Bronchial epithelial cell (primary cell): ENCODE results near the gene IL19. TPM values are rescaled to one million over a fixed set of nuclear protein-coding genes. Genes with fewer than 3 reads are reported as not detected.

Source experiments
- DNase-seq: peaks from one replicate; pipeline ENCODE4 v3.0.0-alpha.2; 2010; ENCODE audit warnings: low read depth
- FAIRE-seq: peaks from 2 replicates; lab custom pipeline; 2011; peaks lifted over from hg19 to GRCh38; lab: Jason Lieb, UNC
- H3K27me3 ChIP-seq: 2 replicates; pipeline ENCODE4 v1.5.1; 2011; ENCODE audit warnings: low read length; ENCODE audit not compliant: control insufficient read depth, insufficient read depth
- H3K36me3 ChIP-seq: 2 replicates; pipeline ENCODE4 v1.5.1; 2011; ENCODE audit warnings: low read length; ENCODE audit not compliant: control insufficient read depth, insufficient read depth
- H3K4me3 ChIP-seq: 2 replicates; pipeline ENCODE4 v1.5.1; 2011; ENCODE audit warnings: mild to moderate bottlenecking, low read depth, low read length, control low read depth
- total RNA-seq: library from RNA; depleted of rRNA; stranded (reverse); fragments of >200 nt; gene quantifications from 2 replicates; pipeline ENCODE4 v1.2.1, GENCODE V29; 2014
- TF ChIP-seq, protein P1 (sequence below): IDR thresholded peaks from 2 replicates; pipeline ENCODE4 v1.5.1; 2011; ENCODE audit warnings: mild to moderate bottlenecking, moderate library complexity, low read length, control low read depth, inconsistent platforms; ENCODE audit not compliant: insufficient read depth, severe bottlenecking

Gene IL19
- total RNA-seq, 1 donor from 2014 or later, result not detected

DNA sequence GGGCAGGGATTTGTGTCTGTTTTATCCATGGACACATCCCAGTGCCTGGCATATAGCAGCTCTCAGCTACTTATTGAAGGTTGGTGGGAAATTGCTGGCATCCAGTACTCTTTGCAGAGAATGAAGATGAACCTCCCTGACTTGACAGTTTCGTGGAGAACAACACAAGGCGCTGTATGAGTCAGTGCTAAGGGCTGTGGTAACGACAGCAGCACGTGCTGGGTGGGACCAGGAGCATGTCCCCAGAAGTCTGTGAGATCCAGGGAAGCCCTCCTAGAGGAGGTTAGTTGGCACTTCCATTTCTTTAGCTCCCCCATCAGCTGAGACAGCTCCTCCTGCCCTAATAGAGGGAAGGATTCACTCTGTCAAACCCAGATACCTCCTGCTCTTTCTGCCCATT is 25.9 kb upstream of the IL19 start:
- TF ChIP-seq, protein P1, sequence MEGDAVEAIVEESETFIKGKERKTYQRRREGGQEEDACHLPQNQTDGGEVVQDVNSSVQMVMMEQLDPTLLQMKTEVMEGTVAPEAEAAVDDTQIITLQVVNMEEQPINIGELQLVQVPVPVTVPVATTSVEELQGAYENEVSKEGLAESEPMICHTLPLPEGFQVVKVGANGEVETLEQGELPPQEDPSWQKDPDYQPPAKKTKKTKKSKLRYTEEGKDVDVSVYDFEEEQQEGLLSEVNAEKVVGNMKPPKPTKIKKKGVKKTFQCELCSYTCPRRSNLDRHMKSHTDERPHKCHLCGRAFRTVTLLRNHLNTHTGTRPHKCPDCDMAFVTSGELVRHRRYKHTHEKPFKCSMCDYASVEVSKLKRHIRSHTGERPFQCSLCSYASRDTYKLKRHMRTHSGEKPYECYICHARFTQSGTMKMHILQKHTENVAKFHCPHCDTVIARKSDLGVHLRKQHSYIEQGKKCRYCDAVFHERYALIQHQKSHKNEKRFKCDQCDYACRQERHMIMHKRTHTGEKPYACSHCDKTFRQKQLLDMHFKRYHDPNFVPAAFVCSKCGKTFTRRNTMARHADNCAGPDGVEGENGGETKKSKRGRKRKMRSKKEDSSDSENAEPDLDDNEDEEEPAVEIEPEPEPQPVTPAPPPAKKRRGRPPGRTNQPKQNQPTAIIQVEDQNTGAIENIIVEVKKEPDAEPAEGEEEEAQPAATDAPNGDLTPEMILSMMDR, result no peak
- H3K27me3 ChIP-seq, result no peaks in the 10 kb centered on the region
- H3K36me3 ChIP-seq, result no peaks in the 10 kb centered on the region
- no peak for FAIRE-seq
- no peak for DNase-seq
- no peak overlapping the region for H3K4me3 ChIP-seq

DNA sequence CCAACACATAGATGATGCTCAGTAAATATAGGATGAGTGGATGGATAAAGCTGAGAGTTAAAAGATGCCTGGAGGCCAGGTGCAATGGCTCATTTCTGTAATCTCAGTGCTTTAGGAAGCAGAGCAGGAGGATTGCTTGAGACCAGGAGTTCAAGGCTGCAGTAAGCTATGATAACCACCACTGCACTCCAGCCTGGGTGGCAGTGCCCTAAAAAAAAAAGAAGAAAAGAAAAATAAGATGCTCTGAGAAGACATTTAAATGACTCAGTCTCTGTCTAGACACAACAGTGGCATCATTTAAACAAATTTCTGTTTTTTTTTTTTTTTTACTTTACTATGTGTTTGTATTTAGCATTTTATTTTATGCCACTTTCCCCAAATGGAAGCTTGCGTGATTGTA is 25.3 kb upstream of the IL19 start:
- H3K36me3 ChIP-seq, result no peaks in the 10 kb centered on the region
- TF ChIP-seq, protein P1, result no peak
- no peak overlapping the region for H3K4me3 ChIP-seq
- FAIRE-seq, result no peak
- no peaks in the 10 kb centered on the region for H3K27me3 ChIP-seq
- no peak for DNase-seq

DNA sequence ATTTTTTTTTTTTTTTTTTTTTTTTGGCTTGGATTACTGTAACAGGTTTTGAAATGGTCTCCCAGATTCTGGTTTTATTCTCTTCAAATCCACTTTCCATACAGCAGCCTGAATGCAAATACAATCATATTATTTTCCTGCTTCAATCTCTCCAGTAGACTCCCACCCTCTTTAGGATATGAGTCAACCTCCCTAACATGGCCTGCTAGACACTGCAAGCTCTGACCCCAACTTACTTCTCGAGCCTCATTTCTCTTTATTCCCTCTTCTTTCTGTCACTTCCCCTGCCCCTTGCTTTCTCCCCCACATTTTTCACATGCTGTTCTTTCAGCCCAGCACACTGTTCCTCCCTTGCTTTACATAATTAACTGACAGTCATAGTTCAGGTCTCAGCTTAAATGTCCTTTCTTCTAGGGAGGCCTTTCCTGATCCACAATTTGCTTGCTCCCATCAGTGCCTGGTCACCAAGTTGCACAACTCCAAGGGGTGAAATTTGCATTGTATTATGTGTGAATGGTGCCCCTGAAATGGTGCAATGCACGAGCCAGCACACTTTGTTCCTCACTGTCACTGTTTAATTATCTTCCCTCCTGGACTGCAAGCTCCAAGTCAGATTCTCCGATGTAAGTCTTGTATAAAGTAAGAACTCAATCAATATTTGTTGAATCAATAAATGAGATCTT is 22.1 kb upstream of the IL19 start:
- TF ChIP-seq, protein P1, result no peak
- DNase-seq (no peak), FAIRE-seq (no peak)
- Histone ChIP-seq H3K27me3 (no peaks in the 10 kb centered on the region), H3K36me3 (no peaks in the 10 kb centered on the region), H3K4me3 (no peak overlapping the region)

DNA sequence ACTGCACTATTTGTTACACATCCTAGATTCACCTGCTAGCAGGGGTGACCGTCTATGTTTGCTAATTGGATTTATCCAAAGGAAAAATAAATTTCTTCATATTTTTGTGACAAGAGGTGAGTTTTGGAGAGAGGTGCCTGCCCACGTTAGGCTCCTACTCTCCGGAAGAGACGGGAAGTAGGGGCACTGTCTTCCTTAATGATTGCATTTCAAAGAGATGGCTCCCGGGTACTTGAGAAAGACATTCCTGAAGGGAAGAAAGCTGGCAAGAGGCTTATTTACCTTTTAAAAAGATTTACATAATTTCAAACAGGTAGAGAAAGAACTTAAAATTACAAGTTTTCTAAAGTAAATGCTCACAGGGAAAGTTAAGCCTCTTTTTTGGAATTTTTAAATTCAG is 18.7 kb upstream of the IL19 start:
- DNase-seq (no peak), FAIRE-seq (no peak)
- Histone ChIP-seq H3K27me3 (no peaks in the 10 kb centered on the region), H3K36me3 (no peaks in the 10 kb centered on the region), H3K4me3 (no peak overlapping the region)
- TF ChIP-seq, protein P1, result no peak

DNA sequence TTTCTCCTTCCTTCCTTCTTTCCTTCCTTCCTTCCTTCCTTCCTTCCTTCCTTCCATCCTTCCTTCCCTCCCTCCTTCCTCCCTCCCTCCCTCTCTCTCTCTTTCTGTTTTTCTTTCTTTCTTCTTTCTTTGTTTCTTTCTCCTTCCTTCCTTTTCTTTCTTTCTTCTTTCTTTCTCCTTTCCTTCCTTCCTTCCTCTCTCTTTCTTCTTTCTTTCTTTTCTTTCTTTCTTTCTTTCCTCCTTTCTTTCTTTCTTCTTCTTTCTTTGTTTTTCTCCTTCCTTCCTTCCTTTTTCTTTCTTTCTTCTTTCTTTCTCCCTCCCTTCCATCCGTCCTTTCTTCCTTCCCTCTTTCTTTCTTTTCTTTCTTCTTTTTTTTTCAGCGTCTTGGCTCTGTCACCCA is 18.1 kb upstream of the IL19 start:
- Histone ChIP-seq H3K36me3 (no peaks in the 10 kb centered on the region), H3K4me3 (no peak overlapping the region), H3K27me3 (no peaks in the 10 kb centered on the region)
- TF ChIP-seq, protein P1, result no peak
- no peak for DNase-seq
- no peak for FAIRE-seq

DNA sequence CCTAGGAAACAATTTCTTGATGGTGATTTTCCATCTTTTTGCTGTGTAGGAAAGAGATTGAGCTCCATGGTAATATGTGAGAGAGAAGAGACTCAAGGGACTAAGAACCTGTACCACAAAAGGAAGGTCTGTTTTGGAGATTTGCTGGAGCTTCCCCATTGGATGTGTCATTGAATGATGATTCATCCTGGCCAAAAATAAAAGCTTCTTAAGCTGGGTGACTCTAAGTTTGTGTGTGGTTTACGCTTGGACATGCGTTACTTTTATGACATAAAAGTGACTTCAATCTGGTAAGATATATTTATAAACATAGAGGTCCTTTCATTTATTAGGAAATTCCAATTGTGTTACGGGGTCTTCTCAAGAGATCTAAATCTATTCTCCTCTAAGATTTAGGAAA is 17.4 kb upstream of the IL19 start:
- Histone ChIP-seq H3K4me3 (no peak overlapping the region), H3K27me3 (no peaks in the 10 kb centered on the region), H3K36me3 (no peaks in the 10 kb centered on the region)
- TF ChIP-seq, protein P1, result no peak
- DNase-seq (peak; percentile 31), FAIRE-seq (no peak)
